Testis (tissue), 3 donors: ENCODE results near the gene SIVA1. TPM values are rescaled to one million over a fixed set of nuclear protein-coding genes. Genes with fewer than 3 reads are reported as not detected.

Source experiments
- DNase-seq: peaks from one replicate; pipeline ENCODE4 v3.0.0-alpha.2; 2019
- H3K27ac ChIP-seq, 2 donors: fragments of 200-600 bp; sonication (generic); one replicate each; pipeline ENCODE4 v1.5.1; 2019
- H3K27me3 ChIP-seq: fragments of 200-600 bp; sonication (generic); one replicate; pipeline ENCODE4 v1.5.1; 2019
- H3K36me3 ChIP-seq: fragments of 200-600 bp; sonication (generic); one replicate; pipeline ENCODE4 v1.5.1; 2017; ENCODE audit warnings: low read depth; ENCODE audit errors: missing control alignments
- H3K4me1 ChIP-seq: fragments of 200-600 bp; sonication (generic); one replicate; pipeline ENCODE4 v1.5.1; 2019
- H3K4me3 ChIP-seq, 2 donors: fragments of 200-600 bp; sonication (generic); one replicate each; pipeline ENCODE4 v1.5.1; 2017 to 2019
- H3K9me3 ChIP-seq: fragments of 200-600 bp; sonication (generic); one replicate; pipeline ENCODE4 v1.5.1; 2017
- CTCF ChIP-seq, 3 experiments: fragments of 450-650 bp in 2 of 3; fragments of 200-600 bp in 1 of 3; sonication (generic) in 1 of 3; IDR thresholded peaks; one replicate each; pipeline ENCODE4 v1.5.1; 2016 to 2019; ENCODE audit warnings: antibody characterized with exemption in 3 of 3, mild to moderate bottlenecking in 2 of 3, moderate library complexity in 1 of 3
- POLR2A ChIP-seq: fragments of 450-650 bp; IDR thresholded peaks from one replicate; pipeline ENCODE4 v1.6.1; 2017; ENCODE audit warnings: antibody characterized with exemption, mild to moderate bottlenecking, moderate library complexity
- WGBS, 2 donors: methylation state at CpG; one replicate each; pipeline ENCODE4 v1.1.5; 2018; 5-methylcytosine and 5-hydroxymethylcytosine counted together
- intact Hi-C: fragments of 100-400 bp; cut with DNase I; formaldehyde crosslinking; loops from one replicate; pipeline ENCODE4 v1.15.1; 2023; ENCODE audit warnings: low total_unique reads
- polyA plus RNA-seq: library from polyadenylated mRNA; stranded (reverse); fragments of 350-450 nt; fragmentation: Illumina TruSeq; extraction: RNeasy Lipid Tissue Mini Kit (QIAGEN cat#74804); gene quantifications from one replicate; pipeline ENCODE4 v1.2.3, GENCODE V29; 2014; ENCODE audit warnings: low read depth, low replicate concordance; ENCODE audit not compliant: insufficient read depth
- total RNA-seq, 2 donors: library from RNA; depleted of rRNA; stranded (reverse); fragments of >200 nt; gene quantifications; one replicate each; pipeline ENCODE4 v1.2.3, GENCODE V29; 2016

Gene SIVA1
- total and polyA plus RNA-seq, 3 donors from 2014 or later, result 99.5 to 247 (median 236) TPM

- WGBS, 2 donors, result 79 to 84% methylated on average over 12 to 14 of the region's 14 CpGs
- Histone ChIP-seq H3K36me3 (no peaks in the 10 kb centered on the region), H3K4me3 (no peak overlapping the region), H3K27me3 (no peaks in the 10 kb centered on the region), H3K27ac (no peak overlapping the region), H3K4me1 (peaks cover 9% of the 10 kb centered on the region), H3K9me3 (no peaks in the 10 kb centered on the region)
- DNase-seq, result no peak
- intact Hi-C loops, result no loop called here
- no peak for TF ChIP-seq POLR2A
- TF ChIP-seq CTCF (IDR thresholded peaks at IDR 0.05), result no peak
Observed at GRCh38 chr14:104805941-104806624, 53.1 kb downstream of the SIVA1 start.

GRCh38 chr14:104806625-104807465 is 53.9 kb downstream of the SIVA1 start:
- H3K27ac ChIP-seq, result no peak overlapping the region
- H3K4me3 ChIP-seq, result no peak overlapping the region
- H3K36me3 ChIP-seq, result no peaks in the 10 kb centered on the region
- peaks cover 2% of the 10 kb centered on the region for H3K4me1 ChIP-seq
- intact Hi-C loops, result no loop called here
- no peaks in the 10 kb centered on the region for H3K27me3 ChIP-seq
- no peak for DNase-seq
- WGBS, 2 donors, result 89 to 92% methylated on average over 10 of the region's 10 CpGs
- no peaks in the 10 kb centered on the region for H3K9me3 ChIP-seq
- no peak for TF ChIP-seq POLR2A
- no peak for TF ChIP-seq CTCF (IDR thresholded peaks at IDR 0.05)

- no peaks in the 10 kb centered on the region for H3K9me3 ChIP-seq
- no peaks in the 10 kb centered on the region for H3K27me3 ChIP-seq
- DNase-seq, result no peak
- no peaks in the 10 kb centered on the region for H3K36me3 ChIP-seq
- no peak overlapping the region for H3K4me3 ChIP-seq
- intact Hi-C loops, result no loop called here
- H3K4me1 ChIP-seq, result no peaks in the 10 kb centered on the region
- H3K27ac ChIP-seq, result no peak overlapping the region
- 80 to 86% methylated on average over 4 to 6 of the region's 6 CpGs for WGBS, 2 donors
- TF ChIP-seq CTCF (IDR thresholded peaks at IDR 0.05) (no peak), POLR2A (no peak)
Observed at GRCh38 chr14:104808456-104808855, 55.5 kb downstream of the SIVA1 start.

Other genes starting within 250 kb of the SIVA1 start
- gene C14orf180, start 173.4 kb upstream of the SIVA1 start, total RNA-seq, result under 1 TPM in 1 of 2 donors, not detected in 1; 0.16 TPM
- 0.86 TPM for gene C14orf180, start 173.4 kb upstream of the SIVA1 start, polyA plus RNA-seq
- gene TMEM179, start 148.4 kb upstream of the SIVA1 start, total RNA-seq, result 10 to 100 TPM in 1 of 2 donors, 1 to 10 TPM in 1; 9.8 to 12.1 TPM
- gene TMEM179, start 148.4 kb upstream of the SIVA1 start, polyA plus RNA-seq, result 4.9 TPM
- 100 to 1,000 TPM; 244 to 328 TPM for gene INF2, start 63.5 kb upstream of the SIVA1 start, total RNA-seq
- 50.5 TPM for gene INF2, start 63.5 kb upstream of the SIVA1 start, polyA plus RNA-seq
- gene ADSS1, start 28.9 kb upstream of the SIVA1 start, total RNA-seq, result 10 to 100 TPM; 48.7 to 79.4 TPM
- gene ADSS1, start 28.9 kb upstream of the SIVA1 start, polyA plus RNA-seq, result 79.6 TPM
- 100 to 1,000 TPM; 106 to 125 TPM for gene AKT1, start 42.6 kb downstream of the SIVA1 start, total RNA-seq
- gene AKT1, start 42.6 kb downstream of the SIVA1 start, polyA plus RNA-seq, result 68.2 TPM
- 1 to 10 TPM; 6.1 to 8.4 TPM for gene ZBTB42, start 48.0 kb downstream of the SIVA1 start, total RNA-seq
- gene ZBTB42, start 48.0 kb downstream of the SIVA1 start, polyA plus RNA-seq, result 7.1 TPM
- 10 to 100 TPM; 73.9 to 79.7 TPM for gene CEP170B, start 112.1 kb downstream of the SIVA1 start, total RNA-seq
- 33.9 TPM for gene CEP170B, start 112.1 kb downstream of the SIVA1 start, polyA plus RNA-seq
- gene PLD4, start 171.7 kb downstream of the SIVA1 start, total RNA-seq, result 1 to 10 TPM; 1.1 to 1.7 TPM
- 1.2 TPM for gene PLD4, start 171.7 kb downstream of the SIVA1 start, polyA plus RNA-seq
- gene AHNAK2, start 225.2 kb downstream of the SIVA1 start, total RNA-seq, result 10 to 100 TPM; 10.8 to 12.8 TPM
- gene AHNAK2, start 225.2 kb downstream of the SIVA1 start, polyA plus RNA-seq, result 15.1 TPM
- gene CLBA1, start 232.6 kb downstream of the SIVA1 start, total RNA-seq, result 10 to 100 TPM; 27.6 to 53.9 TPM
- gene CLBA1, start 232.6 kb downstream of the SIVA1 start, polyA plus RNA-seq, result 47.6 TPM